NCI-H774 (cell line): ENCODE measurements around the gene SDR42E1.
"Not testable (repeated sequence)": the region's sequence is repeated elsewhere in the genome, so short reads cannot be mapped to it uniquely, and the experiment has no call there.

Experiments
- DNase-seq: peaks from one replicate; lab custom pipeline; 2025; lab: John Stamatoyannopoulos, UW

Gene SDR42E1

DNA sequence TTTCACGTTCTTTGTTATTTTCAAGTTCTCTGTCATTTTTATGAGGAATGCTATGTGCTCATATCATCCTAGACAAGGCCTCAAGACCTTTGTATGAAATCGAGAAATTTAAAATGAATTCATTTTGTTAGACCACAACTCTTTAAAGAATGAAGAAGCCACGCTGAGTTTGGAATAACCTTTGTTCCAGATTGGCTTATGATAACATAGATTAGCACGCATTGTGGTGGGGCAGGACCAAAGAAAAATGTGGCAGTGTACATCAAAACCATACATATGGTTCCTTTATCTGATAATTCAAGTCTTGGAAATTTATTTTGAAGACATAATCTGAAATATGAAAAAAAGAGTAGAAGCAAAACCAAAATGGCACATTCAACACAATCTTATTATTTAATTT is 26.0 kb upstream of the SDR42E1 start:
- DNase-seq = no peak

DNA sequence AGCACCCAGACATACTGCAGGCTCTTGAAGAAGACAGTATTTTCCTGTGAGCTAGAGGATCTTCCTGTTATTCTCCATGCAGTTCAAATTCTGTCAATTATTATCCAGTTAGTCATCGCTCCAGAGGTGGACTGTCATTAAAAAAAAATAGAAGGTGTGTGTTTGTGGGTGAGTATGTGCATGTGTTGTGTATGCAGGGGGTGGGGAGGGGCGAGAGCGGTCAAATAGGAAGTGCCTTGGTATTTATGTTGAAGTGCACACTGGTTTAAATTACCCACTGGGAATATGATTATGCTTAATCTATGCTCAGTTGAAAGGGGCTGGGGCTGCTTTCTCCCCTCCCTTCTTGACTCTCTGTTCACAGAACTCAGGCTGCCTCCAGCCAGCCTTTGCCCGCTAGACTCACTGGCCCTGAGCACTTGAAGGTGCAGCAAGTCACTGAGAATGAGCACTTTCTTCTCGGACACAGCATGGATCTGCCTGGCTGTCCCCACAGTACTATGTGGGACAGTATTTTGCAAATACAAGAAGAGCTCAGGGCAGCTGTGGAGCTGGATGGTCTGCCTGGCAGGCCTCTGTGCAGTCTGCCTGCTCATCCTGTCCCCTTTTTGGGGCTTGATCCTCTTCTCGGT is 23.8 kb upstream of the SDR42E1 start, which contains the start of gene HSD17B2:
HSD17B2 (plus strand) TSS at position 273 of the 632 bp plus-strand sequence; CDS start at position 445, 172 bp downstream.
- no peak for DNase-seq

DNA sequence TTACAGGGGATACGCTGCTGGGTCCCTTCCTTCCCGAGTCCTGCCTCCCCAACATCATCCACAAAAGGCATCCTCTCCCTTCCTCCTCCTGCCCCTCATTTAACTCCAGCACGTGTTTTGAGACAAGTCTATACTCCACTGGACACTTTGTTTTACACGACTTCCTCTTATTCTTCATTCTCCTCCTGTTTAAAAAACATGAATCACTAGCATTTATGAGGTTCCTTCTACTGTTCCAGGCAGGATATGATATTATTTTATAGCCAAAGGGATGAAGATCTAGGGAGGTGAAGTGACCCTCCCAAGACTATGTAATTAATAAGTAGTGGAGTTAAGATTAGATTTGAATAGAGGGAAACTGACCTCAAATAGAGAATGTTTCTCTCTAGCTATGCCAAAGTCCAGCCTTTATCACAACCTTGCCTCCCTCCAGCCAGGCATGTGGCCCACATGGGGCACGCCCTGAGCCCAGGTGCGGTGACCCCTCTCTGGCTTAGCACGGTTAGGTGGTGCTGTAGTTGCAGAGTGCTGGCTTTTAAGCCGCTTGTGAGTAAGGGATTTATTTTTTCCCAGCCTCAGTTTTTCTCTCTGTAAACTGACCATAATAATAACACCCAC is 22.5 kb upstream of the SDR42E1 start:
- DNase-seq = no peak

DNA sequence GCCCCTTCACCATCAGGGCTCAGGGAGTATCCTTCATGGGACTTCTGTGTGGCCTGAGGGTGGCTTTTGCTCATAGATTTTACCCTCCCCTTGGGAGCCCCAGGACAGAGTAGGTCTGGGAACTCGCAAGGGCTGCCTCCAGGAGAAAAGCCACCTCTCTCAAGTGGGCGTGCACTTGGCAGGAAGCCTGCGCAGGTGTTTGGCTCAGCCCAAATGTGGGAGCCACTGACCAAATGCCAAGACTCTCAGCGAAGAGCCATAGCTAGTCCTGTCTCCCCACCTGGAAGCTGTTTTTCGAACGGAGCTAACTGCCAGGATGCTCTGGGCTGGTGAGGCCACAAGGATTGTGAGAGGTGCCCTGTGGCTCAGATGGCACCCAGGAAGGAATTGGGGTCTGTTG is 21.7 kb upstream of the SDR42E1 start:
- DNase-seq = no peak

DNA sequence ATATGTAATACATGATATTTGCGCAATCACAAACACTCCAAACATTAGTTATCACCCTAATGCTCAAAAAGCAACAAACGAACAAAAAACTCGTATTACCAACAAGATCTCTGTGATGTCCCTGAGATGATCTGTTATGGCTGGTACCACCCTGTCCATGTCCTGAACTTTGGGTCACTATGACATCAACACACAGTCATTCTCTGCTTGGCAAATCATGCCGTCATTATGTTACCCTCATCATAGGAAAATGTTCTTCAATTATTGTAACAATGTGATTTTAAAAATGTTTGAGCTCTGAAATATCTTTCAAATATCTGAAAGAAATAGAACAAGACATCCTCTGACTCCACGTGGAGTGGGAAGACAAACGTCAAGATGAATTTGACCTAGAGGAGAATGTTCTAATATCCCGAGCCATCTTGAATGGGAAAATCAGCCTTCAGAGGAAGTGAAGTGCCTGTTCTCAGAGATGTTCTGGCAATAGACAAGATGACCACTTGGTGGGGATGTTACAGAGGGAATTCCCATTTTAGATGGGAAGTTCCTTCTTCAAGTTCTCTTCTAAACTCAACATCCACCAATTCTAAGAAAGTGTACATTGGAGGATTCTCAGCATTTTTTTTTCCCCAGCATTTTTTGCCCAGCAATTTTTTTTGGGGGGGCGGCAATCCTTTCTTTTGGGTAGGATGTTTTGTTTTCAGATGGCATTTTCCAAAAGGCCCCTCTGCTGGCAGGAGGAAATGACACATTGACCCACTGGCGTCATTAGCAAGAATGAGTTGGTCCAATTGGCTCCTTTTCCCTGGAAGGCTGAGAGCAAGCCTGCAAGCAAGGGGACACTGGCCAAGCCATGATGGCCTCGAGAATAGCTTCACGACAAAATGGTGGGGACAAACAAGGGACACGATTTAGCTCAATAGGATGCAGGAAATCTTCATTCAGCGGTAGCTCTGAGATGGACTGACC is 20.1 kb upstream of the SDR42E1 start:
- DNase-seq = no peak

GRCh38 chr16:82027629-82028064 is 16.4 kb upstream of the SDR42E1 start:
- no peak for DNase-seq

- no peak for DNase-seq
Observed at GRCh38 chr16:82024883-82025282, 13.6 kb upstream of the SDR42E1 start.

DNA sequence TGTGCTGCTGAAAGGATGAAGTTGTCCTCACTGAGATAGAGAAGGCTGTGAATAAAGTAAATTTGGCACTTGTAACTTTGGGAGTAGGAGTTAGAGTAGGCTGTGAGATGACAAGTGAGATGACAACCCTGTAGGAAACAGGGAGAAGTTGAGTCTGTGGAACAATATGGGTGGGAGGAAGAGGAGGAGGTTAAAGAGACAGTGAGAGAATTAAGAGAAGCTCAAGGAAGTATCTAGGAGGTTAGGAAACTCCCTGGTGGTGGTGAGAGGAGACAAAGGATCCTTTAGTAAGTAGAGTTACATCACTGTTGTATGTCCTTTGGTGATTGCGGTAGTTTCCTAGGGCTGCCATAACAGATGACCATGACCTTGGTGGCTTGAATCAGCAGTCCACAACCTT is 13.0 kb upstream of the SDR42E1 start:
- DNase-seq = no peak

DNA sequence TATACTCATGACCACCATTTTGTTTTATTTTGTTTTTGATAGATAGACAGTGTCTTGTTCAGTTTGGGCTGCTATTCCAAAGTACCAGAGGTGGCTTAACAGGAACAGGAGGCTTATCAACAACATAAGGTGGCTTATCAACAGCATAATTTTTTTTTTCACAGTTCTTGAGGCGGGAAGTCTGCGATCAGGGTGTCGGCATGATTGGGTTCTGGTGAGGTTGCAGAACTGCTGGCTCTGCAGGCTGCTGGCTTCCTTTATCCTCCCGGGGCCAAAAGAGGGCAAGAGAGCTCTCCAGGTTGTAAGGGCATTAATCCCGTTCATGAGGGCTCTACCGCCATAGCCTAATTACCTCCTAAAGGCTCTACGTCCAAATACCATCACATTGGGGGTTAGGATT is 11.9 kb upstream of the SDR42E1 start:
- no peak for DNase-seq

DNA sequence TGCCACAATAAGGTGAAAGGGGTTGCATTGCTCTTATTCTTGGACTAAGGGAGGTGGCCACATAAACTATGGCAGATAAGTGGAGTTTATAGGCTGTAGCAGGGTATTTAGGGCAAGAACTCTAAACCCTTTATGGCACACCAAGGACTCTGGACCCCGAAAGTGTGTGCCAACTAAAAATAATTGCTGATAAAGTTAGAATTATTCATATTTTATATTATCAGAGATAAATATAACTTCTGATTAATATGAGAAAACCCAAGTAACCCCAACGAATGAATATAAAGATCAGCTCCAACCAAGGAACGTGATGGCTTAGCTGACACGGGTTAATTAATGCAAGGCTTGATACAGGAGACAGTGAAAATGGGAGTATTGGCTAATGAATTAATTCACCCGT is 8.8 kb upstream of the SDR42E1 start:
- no peak for DNase-seq

DNA sequence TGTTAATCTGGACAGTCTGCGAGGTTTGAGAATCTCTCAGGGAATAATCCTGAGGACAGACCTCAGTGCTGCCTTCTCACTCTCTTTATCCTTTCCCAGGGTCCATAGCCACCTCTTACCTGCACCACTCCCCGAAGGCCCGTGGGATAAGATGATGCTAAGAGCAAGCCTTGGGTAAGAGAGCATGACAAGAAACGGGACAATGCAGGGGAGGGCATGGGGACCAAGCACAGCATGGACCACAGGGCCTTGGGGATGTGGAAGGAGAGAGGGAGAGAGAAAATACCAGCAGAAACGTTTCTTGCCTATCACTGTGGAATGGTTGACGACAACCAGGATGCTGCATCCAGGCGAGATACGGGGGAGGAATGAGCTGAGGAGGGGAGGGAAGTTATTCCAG is 8.3 kb upstream of the SDR42E1 start:
- DNase-seq = no peak

GRCh38 chr16:82017911-82018568 is 6.8 kb upstream of the SDR42E1 start:
- DNase-seq = no peak

DNA sequence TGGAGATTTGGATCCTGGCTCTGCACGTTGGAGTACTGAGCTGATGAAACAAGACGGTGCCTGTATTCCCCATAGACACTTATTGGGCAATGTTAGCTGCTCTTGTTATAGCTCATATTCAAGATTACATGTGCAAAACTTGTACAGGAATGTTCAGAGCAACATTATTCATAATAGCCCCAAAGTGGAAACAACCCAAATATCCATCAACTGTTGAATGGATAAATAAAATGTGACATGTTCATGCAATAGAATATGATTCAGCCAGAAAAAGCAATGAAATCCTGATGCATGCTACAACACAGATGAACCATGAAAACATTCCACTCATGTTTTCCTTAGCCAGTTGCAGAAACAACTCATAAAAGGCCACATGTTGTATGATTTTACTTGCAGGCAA is 5.7 kb upstream of the SDR42E1 start:
- no peak for DNase-seq

DNA sequence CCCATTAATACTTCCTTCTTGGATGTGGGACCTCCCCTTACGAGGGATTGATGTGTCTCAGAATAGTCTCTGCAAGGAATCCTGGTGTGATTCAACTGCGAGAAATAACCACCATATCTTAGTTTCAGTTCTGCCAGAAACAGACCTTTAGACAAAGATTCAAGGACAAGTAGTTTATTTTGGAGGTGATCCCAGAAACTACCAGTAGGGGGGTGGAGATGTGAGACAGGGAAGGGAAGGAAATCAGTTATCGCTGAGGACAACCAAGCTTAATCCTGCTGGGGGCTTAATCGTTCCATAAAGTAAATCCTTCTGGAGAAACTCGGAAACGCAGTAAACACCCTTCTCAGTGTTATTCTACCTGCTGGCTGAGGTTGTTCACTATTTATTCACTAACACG is 5.0 kb upstream of the SDR42E1 start:
- no peak for DNase-seq

- no peak for DNase-seq
Observed at GRCh38 chr16:82013139-82013538, 1.9 kb upstream of the SDR42E1 start.

DNA sequence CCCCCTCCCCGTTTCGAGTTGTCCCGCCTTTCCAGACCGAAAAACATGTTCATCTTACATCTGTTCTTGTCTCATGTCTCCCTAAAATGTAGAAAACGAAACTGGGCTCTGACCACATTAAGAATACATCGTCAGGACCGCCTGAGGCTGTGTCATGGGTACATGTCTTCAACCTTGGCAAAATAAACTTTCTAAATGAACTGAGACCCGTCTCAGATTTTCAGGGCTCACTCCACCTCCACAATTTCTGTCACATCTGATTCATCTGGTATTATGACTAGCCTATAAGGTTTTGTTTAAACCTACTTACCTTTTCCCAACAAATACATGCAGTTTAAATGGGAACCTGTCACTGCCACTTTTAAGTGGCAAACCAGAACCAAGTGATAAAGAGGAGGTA is 621 bp downstream of the SDR42E1 start:
- DNase-seq = no peak

DNA sequence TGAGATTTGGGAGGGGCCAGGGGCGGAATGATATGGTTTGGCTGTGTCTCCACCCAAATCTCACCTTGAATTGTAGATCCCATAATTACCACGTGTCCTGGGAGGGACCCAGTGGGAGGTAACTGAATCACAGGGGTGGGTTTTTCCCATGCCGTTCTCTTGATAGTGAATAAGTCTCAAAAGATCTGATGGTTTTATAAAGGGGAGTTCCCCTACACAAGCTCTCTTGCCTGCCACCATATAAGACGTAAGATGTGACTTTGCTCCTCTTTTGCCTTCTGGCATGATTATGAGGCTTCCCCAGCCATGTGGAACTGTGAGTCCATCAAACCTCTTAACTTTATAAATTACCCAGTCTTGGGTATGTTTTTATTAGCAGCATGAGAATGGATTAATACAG is 1.5 kb downstream of the SDR42E1 start:
- DNase-seq = not testable (repeated sequence)

DNA sequence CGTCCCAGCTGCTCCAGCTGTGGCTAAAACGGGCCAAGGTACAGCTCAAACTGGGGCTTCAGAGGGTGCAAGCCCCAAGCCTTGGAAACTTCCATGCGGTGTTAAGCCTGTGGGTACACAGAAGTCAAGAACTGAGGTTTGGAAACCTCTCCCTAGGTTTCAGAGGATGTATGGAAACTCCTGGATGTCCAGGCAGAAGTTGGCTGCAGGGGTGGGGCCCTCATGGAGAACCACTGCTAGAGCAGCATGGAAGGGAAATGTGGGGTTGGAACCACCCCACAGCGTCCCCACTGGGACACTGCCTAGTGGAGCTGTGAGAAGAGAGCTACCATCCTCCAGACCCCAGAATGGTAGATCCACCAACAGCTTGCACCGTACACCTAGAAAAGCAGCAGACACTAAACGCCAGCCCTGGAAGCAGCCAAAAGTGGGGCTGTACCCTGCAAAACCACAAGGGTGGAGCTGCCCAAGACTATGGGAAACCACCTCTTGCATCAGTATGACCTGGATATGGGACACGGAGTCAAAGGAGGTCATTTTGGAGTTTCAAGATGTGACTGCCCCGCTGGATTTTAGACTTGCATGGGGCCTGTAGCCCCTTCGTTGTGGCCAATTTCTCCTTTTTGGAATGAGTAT is 2.2 kb downstream of the SDR42E1 start:
- DNase-seq = no peak

DNA sequence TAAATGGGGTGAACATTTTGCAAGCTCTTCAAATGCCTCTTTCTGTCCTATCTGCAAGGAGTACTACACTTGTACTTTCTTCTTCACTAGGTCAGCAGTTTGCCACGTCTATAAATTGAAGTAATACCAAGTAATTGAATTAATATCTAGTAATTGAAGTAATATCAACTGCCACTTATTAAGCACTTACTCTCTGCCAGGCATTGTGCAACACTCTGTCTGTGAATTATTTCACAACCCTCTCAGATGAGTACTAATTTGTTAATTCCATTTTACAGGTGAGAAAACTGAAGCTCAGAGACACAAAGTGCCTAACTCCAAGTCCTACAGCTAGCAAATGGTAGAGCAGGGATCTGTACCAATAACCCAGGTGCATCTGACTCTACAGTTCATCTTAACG is 4.1 kb downstream of the SDR42E1 start:
- no peak for DNase-seq

- DNase-seq = no peak
Observed at GRCh38 chr16:82006036-82006435, 5.2 kb downstream of the SDR42E1 start.

DNA sequence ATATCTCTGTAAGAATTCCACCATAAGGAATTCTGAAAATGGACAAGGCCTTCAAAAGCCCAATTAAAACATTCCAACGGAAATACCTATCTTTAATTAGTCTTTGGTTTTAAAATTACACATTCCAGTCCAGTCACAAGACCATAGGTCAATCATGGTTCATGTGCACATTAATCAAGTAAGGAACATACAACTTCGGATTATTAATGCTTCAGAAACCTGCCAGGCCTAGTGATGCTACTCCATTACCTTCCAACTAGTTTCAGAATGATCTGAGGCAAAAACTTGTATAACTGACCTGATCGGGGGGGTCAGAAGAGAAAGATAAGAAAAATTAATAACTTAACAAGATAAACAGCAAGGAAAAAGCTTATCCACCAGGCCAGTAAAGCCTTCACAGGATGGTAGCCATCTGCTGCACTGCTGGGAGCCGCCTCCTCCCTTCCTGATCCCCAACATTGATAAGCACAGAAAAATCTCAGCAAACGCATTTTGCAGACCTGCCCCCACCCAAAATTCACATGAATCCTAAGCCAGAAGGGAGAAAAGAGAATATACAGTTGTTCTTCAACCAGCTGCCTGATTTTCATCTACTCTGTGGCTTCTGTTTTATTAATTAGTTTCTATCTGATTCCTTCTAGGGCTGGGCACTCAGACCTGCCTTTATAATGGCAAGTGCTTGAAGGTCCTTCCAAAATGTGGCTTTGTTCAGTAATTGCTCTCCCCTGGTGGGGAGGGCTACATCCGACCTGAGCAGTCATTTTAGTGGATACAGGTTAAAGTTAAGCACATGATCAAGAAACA is 6.0 kb downstream of the SDR42E1 start:
- no peak for DNase-seq
